HepG2 (cell line): ENCODE data around the gene GAN. TPM values are rescaled to one million over a fixed set of nuclear protein-coding genes. Genes with fewer than 3 reads are reported as not detected.

Source experiments
- BHLHE40 ChIP-seq: IDR thresholded peaks from 2 replicates; pipeline ENCODE4 v1.6.1; 2011; ENCODE audit warnings: low read length, improper control_type of control experiment
- ELF3 ChIP-seq: IDR thresholded peaks from 2 replicates; pipeline ENCODE4 v1.6.1; 2016; ENCODE audit warnings: missing genetic modification reagents, missing compliant biosample characterization
- ERF ChIP-seq: IDR thresholded peaks from 2 replicates; pipeline ENCODE4 v1.6.1; 2018; ENCODE audit warnings: missing biosample characterization, missing genetic modification reagents
- FOXM1 ChIP-seq: sonication (generic); formaldehyde crosslinking; IDR thresholded peaks from 2 replicates; pipeline ENCODE4 v1.5.0; 2020; ENCODE audit warnings: missing genetic modification reagents
- GABPA ChIP-seq, 2 experiments: IDR thresholded peaks; 2 replicates each; pipeline ENCODE4 v1.6.1; 2011 to 2016; ENCODE audit warnings: low read depth in 2 of 2, low read length in 1 of 2, missing biosample characterization in 1 of 2, missing genetic modification characterization in 1 of 2
- GFI1 ChIP-seq: sonication (generic); formaldehyde crosslinking; IDR thresholded peaks from 2 replicates; pipeline ENCODE4 v1.5.0; 2020; ENCODE audit warnings: missing genetic modification reagents, mild to moderate bottlenecking, borderline replicate concordance
- HES4 ChIP-seq: sonication (generic); formaldehyde crosslinking; IDR thresholded peaks from 2 replicates; pipeline ENCODE4 v1.9.0; 2021; ENCODE audit warnings: mild to moderate bottlenecking, missing genetic modification reagents, borderline replicate concordance
- MIER3 ChIP-seq: IDR thresholded peaks from 2 replicates; pipeline ENCODE4 v1.6.1; 2016; ENCODE audit warnings: missing compliant biosample characterization, borderline replicate concordance
- MTF1 ChIP-seq: sonication (generic); formaldehyde crosslinking; IDR thresholded peaks from 2 replicates; pipeline ENCODE4 v1.5.0; 2020; ENCODE audit warnings: missing genetic modification reagents
- NAIF1 ChIP-seq: sonication (generic); formaldehyde crosslinking; IDR thresholded peaks from 2 replicates; pipeline ENCODE4 v1.5.0; 2020; ENCODE audit warnings: mild to moderate bottlenecking, missing genetic modification reagents, borderline replicate concordance
- NFE2L1 ChIP-seq: sonication (generic); formaldehyde crosslinking; IDR thresholded peaks from 2 replicates; pipeline ENCODE4 v1.4.0; 2020; ENCODE audit warnings: missing genetic modification reagents, mild to moderate bottlenecking, borderline replicate concordance
- RARG ChIP-seq: sonication (generic); formaldehyde crosslinking; IDR thresholded peaks from 2 replicates; pipeline ENCODE4 v1.4.0; 2020; ENCODE audit warnings: low read depth, mild to moderate bottlenecking, missing genetic modification reagents
- ZBTB20 ChIP-seq: sonication (generic); formaldehyde crosslinking; IDR thresholded peaks from 2 replicates; pipeline ENCODE4 v1.8.1; 2023; ENCODE audit warnings: missing genetic modification reagents, low read depth, mild to moderate bottlenecking, borderline replicate concordance
- ZNF12 ChIP-seq: sonication (generic); formaldehyde crosslinking; IDR thresholded peaks from 2 replicates; pipeline ENCODE4 v1.5.0; 2020; ENCODE audit warnings: missing genetic modification reagents
- ZNF24 ChIP-seq: fragments of 450-650 bp; IDR thresholded peaks from 2 replicates; pipeline ENCODE4 v1.6.1; 2017; ENCODE audit warnings: antibody characterized with exemption, mild to moderate bottlenecking
- ZNF331 ChIP-seq: sonication (generic); formaldehyde crosslinking; IDR thresholded peaks from 2 replicates; pipeline ENCODE4 v1.4.0; 2020; ENCODE audit warnings: missing genetic modification reagents
- ZNF34 ChIP-seq: sonication (generic); formaldehyde crosslinking; IDR thresholded peaks from 2 replicates; pipeline ENCODE4 v1.4.0; 2020; ENCODE audit warnings: mild to moderate bottlenecking, missing genetic modification reagents, borderline replicate concordance
- ZNF512 ChIP-seq: sonication (generic); formaldehyde crosslinking; IDR thresholded peaks from 2 replicates; pipeline ENCODE4 v1.4.0; 2020; ENCODE audit warnings: mild to moderate bottlenecking, missing genetic modification reagents
- ZNF547 ChIP-seq: sonication (generic); formaldehyde crosslinking; IDR thresholded peaks from 2 replicates; pipeline ENCODE4 v1.5.1; 2020; ENCODE audit warnings: mild to moderate bottlenecking, missing genetic modification reagents
- ZNF709 ChIP-seq: sonication (generic); formaldehyde crosslinking; IDR thresholded peaks from 2 replicates; pipeline ENCODE4 v1.5.0; 2020; ENCODE audit warnings: mild to moderate bottlenecking, missing genetic modification reagents
- ZNF782 ChIP-seq: sonication (generic); formaldehyde crosslinking; IDR thresholded peaks from 2 replicates; pipeline ENCODE4 v1.4.0; 2020; ENCODE audit warnings: missing genetic modification reagents, mild to moderate bottlenecking, borderline replicate concordance
- ZNF878 ChIP-seq: sonication (generic); formaldehyde crosslinking; IDR thresholded peaks from 2 replicates; pipeline ENCODE4 v1.8.1; 2023; ENCODE audit warnings: mild to moderate bottlenecking, missing genetic modification reagents, moderate library complexity
- polyA plus RNA-seq, 8 experiments: library from polyadenylated mRNA; depleted of rRNA in 3 of 8; stranded (reverse) in 7 of 8; unstranded in 1 of 8; fragments of >200 nt; fragmentation: Illumina TruSeq in 4 of 8; extraction: Trizol in 4 of 8; gene quantifications; 2 replicates each; pipeline versions ENCODE4 v1.2.1 to v1.2.3, GENCODE V29; 2011 to 2016; ENCODE audit warnings: low read depth in 4 of 8, missing spikeins in 1 of 8, mixed read lengths in 1 of 8; ENCODE audit not compliant: insufficient read depth in 1 of 8
- total RNA-seq, 5 experiments: library from RNA; depleted of rRNA; stranded (reverse); fragments of >200 nt; fragmentation: Illumina TruSeq; extraction: Trizol; gene quantifications; 2 replicates each; pipeline ENCODE4 v1.2.3, GENCODE V29; 2016; ENCODE audit warnings: low read depth in 1 of 5
- TF ChIP-seq, protein P1 (sequence below): sonication (generic); formaldehyde crosslinking; IDR thresholded peaks from 2 replicates; pipeline ENCODE4 v1.4.0; 2020; ENCODE audit warnings: missing genetic modification reagents
- TF ChIP-seq, protein P2 (sequence below): sonication (generic); IDR thresholded peaks from 2 replicates; pipeline ENCODE4 v1.6.1; 2016; ENCODE audit warnings: low read depth, borderline replicate concordance
- TF ChIP-seq, protein P3 (sequence below): sonication (generic); formaldehyde crosslinking; IDR thresholded peaks from 2 replicates; pipeline ENCODE4 v1.8.1; 2023; ENCODE audit warnings: missing genetic modification reagents, inconsistent platforms, borderline replicate concordance

GAN gene
- total and polyA plus RNA-seq, 2 of the 13 experiments (the other 11 are each of a cell fraction or from before 2014, with no cell fraction given): 4.3 to 11.0 TPM

DNA sequence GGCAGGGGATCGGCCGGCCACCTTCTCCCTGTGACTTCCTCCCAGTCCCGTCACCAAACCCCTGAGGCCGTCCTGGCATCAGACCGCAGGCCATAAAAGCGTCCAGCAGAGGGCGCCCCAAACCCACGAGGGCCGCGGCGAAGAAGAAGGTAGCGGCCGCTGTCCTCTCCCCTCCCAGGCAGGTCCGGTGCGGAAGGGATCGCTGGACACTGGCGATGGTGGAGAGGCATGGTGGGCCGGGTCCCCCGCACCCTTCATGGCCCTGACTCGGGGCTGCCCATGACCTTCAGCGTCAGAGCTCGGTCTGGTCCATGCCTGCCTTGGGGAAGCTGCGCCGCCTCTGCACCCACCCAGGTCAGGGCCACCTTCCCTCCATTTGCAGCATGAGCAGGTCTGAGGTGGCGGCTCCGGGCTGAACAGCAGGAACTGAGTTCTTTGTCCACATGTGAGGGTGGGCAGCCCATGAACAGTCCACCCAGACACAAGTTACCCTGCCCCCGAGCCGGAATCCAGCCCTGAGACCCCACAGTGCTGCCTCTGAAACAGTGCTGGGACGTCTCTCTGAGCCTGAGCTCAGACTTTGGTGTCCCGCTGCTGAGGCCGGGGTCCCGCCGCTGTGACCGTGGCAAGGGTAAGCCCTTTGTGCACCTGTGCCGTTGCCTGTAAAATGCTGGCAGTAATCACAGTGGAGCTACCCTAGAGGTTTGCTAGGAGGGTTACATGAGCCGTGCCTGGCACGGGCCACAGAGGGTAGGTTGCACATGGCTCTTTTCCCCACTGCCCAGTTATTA lies 89.0 kb downstream of the GAN start (continued):
- TF ChIP-seq GABPA (IDR thresholded peaks at IDR 0.05; ENCODE audit: low read depth, low read length): no peak
- no peak for TF ChIP-seq GABPA (CRISPR knock-in tag; IDR thresholded peaks at IDR 0.05; ENCODE audit: low read depth)
- TF ChIP-seq NAIF1 (CRISPR knock-in tag): no peak
- no peak for TF ChIP-seq ZNF512
- no peak for TF ChIP-seq ZNF878
- TF ChIP-seq BHLHE40: no peak
- TF ChIP-seq ZBTB20 (CRISPR knock-in tag): peak; percentile 92
- 0 out of 2 replicates have a peak, but pooled peaks have one; percentile 13 for TF ChIP-seq NFE2L1
- peak; percentile 65; the same call in 1 of the 2 replicates for TF ChIP-seq ELF3
- 0 out of 2 replicates have a peak, but pooled peaks have one; percentile 69 for TF ChIP-seq ZNF34 (CRISPR knock-in tag)
- peak; percentile 91 for TF ChIP-seq ZNF547
- TF ChIP-seq MTF1: no peak
- TF ChIP-seq GFI1 (CRISPR knock-in tag): no peak
- TF ChIP-seq, protein P1, sequence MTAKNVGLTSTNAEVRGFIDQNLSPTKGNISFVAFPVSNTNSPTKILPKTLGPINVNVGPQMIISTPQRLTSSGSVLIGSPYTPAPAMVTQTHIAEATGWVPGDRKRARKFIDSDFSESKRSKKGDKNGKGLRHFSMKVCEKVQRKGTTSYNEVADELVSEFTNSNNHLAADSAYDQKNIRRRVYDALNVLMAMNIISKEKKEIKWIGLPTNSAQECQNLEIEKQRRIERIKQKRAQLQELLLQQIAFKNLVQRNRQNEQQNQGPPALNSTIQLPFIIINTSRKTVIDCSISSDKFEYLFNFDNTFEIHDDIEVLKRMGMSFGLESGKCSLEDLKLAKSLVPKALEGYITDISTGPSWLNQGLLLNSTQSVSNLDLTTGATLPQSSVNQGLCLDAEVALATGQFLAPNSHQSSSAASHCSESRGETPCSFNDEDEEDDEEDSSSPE (CRISPR knock-in tag): peak; percentile 29; the same call in 1 of the 2 replicates
- no peak; the same call in 1 of the 2 replicates for TF ChIP-seq ZNF782 (CRISPR knock-in tag)
- peak; percentile 71; the same call in 1 of the 2 replicates for TF ChIP-seq ERF (CRISPR knock-in tag)
- TF ChIP-seq HES4 (CRISPR knock-in tag): no peak
- peak; percentile 68 for TF ChIP-seq ZNF709
- TF ChIP-seq RARG (CRISPR knock-in tag): no peak
- 0 out of 2 replicates have a peak, but pooled peaks have one; percentile 36 for TF ChIP-seq ZNF24
- TF ChIP-seq, protein P2, sequence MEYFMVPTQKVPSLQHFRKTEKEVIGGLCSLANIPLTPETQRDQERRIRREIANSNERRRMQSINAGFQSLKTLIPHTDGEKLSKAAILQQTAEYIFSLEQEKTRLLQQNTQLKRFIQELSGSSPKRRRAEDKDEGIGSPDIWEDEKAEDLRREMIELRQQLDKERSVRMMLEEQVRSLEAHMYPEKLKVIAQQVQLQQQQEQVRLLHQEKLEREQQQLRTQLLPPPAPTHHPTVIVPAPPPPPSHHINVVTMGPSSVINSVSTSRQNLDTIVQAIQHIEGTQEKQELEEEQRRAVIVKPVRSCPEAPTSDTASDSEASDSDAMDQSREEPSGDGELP: peak; percentile 45; the same call in 1 of the 2 replicates
- no peak for TF ChIP-seq MIER3
- peak; percentile 70; the same call in 1 of the 2 replicates for TF ChIP-seq ZNF331
- TF ChIP-seq, protein P3, sequence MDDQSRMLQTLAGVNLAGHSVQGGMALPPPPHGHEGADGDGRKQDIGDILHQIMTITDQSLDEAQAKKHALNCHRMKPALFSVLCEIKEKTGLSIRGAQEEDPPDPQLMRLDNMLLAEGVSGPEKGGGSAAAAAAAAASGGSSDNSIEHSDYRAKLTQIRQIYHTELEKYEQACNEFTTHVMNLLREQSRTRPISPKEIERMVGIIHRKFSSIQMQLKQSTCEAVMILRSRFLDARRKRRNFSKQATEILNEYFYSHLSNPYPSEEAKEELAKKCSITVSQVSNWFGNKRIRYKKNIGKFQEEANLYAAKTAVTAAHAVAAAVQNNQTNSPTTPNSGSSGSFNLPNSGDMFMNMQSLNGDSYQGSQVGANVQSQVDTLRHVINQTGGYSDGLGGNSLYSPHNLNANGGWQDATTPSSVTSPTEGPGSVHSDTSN: no peak
- TF ChIP-seq ZNF12: peak; percentile 36; the same call in 1 of the 2 replicates
- no peak for TF ChIP-seq FOXM1 (CRISPR knock-in tag)
